Loucy (cell line): Measurements from ENCODE around the gene GALNT10.

Experiments
- H2AFZ ChIP-seq: fragments of 200-600 bp; sonication (generic); 2 replicates; pipeline ENCODE4 v1.6.0; 2016; ENCODE audit warnings: antibody characterized with exemption, mild to moderate bottlenecking, low read length, moderate library complexity
- H3F3A ChIP-seq: fragments of 200-600 bp; 2 replicates; pipeline ENCODE4 v1.6.0; 2016; ENCODE audit warnings: antibody characterized with exemption, low read depth, mild to moderate bottlenecking
- H3K27me3 ChIP-seq: fragments of 200-600 bp; sonication (generic); 2 replicates; pipeline ENCODE4 v1.6.1; 2014; ENCODE audit warnings: low read length, mild to moderate bottlenecking; ENCODE audit not compliant: insufficient read depth, poor library complexity, severe bottlenecking
- H3K36me3 ChIP-seq: fragments of 200-600 bp; sonication (generic); 2 replicates; pipeline ENCODE4 v1.6.1; 2016; ENCODE audit warnings: low read length; ENCODE audit not compliant: insufficient read depth
- H3K4me1 ChIP-seq: fragments of 200-600 bp; sonication (generic); 2 replicates; pipeline ENCODE4 v1.5.1; 2014; ENCODE audit warnings: low read length, mild to moderate bottlenecking; ENCODE audit not compliant: insufficient read depth, poor library complexity, severe bottlenecking
- H3K4me2 ChIP-seq: fragments of 200-600 bp; sonication (generic); 2 replicates; pipeline ENCODE4 v1.6.0; 2014; ENCODE audit warnings: antibody characterized with exemption, low read length, low read depth, mild to moderate bottlenecking; ENCODE audit not compliant: poor library complexity, severe bottlenecking
- H3K4me3 ChIP-seq: fragments of 200-600 bp; sonication (generic); 2 replicates; pipeline ENCODE4 v1.5.1; 2014; ENCODE audit warnings: low read length, mild to moderate bottlenecking, mixed read lengths; ENCODE audit not compliant: poor library complexity, severe bottlenecking
- H3K79me2 ChIP-seq: fragments of 200-600 bp; sonication (generic); 2 replicates; pipeline ENCODE4 v1.6.1; 2014; ENCODE audit warnings: low read length; ENCODE audit not compliant: insufficient read depth
- H3K9ac ChIP-seq: fragments of 200-600 bp; sonication (generic); 2 replicates; pipeline ENCODE4 v1.6.0; 2014; ENCODE audit warnings: mild to moderate bottlenecking, low read depth, low read length, moderate library complexity; ENCODE audit not compliant: poor library complexity, severe bottlenecking
- H3K9me2 ChIP-seq: fragments of 200-600 bp; sonication (generic); replicated peaks from 2 replicates; pipeline ENCODE4 v1.6.1; 2016; ENCODE audit warnings: low read depth, low read length, mixed read lengths
- H3K9me3 ChIP-seq: fragments of 200-600 bp; sonication (generic); 2 replicates; pipeline ENCODE4 v1.6.1; 2014; ENCODE audit warnings: mild to moderate bottlenecking, antibody characterized with exemption, low read length, low read depth; ENCODE audit not compliant: insufficient read depth
- H4K20me1 ChIP-seq: fragments of 200-600 bp; sonication (generic); 2 replicates; pipeline ENCODE4 v1.6.0; 2014; ENCODE audit warnings: antibody characterized with exemption, low read length, mild to moderate bottlenecking; ENCODE audit not compliant: insufficient read depth, poor library complexity, severe bottlenecking
- CTCF ChIP-seq: fragments of 200-600 bp; sonication (generic); conservative IDR thresholded peaks from 2 replicates; pipeline ENCODE4 v1.5.1; 2014; ENCODE audit warnings: mild to moderate bottlenecking, antibody characterized with exemption, low read length
- EZH2phosphoT487 ChIP-seq: fragments of 200-600 bp; IDR thresholded peaks from 2 replicates; pipeline ENCODE4 v1.6.1; 2018; ENCODE audit warnings: antibody characterized with exemption, mild to moderate bottlenecking, moderate library complexity, borderline replicate concordance

GALNT10 gene

GRCh38 chr5:154157483-154158378 lies 32.8 kb upstream of the GALNT10 start:
- Histone ChIP-seq H2AFZ (no peak overlapping the region), H3K4me1 (no peaks in the 10 kb centered on the region), H3K9me3 (no peaks in the 10 kb centered on the region), H3K9me2 (no peaks in the 10 kb centered on the region), H3K27me3 (no peaks in the 10 kb centered on the region), H4K20me1 (no peaks in the 10 kb centered on the region), H3K79me2 (no peaks in the 10 kb centered on the region), H3K9ac (no peak overlapping the region), H3K4me3 (no peak overlapping the region), H3F3A (no peaks in the 10 kb centered on the region), H3K36me3 (no peaks in the 10 kb centered on the region), H3K4me2 (no peak overlapping the region)
- no peak for TF ChIP-seq EZH2phosphoT487
- TF ChIP-seq CTCF, result peak; percentile 57

GRCh38 chr5:154158379-154158737 lies 32.2 kb upstream of the GALNT10 start:
- Histone ChIP-seq H3K27me3 (no peaks in the 10 kb centered on the region), H3F3A (no peaks in the 10 kb centered on the region), H3K4me1 (no peaks in the 10 kb centered on the region), H3K4me3 (no peak overlapping the region), H3K4me2 (no peak overlapping the region), H3K79me2 (no peaks in the 10 kb centered on the region), H3K9me2 (no peaks in the 10 kb centered on the region), H3K36me3 (no peaks in the 10 kb centered on the region), H3K9ac (no peak overlapping the region), H4K20me1 (no peaks in the 10 kb centered on the region), H2AFZ (no peak overlapping the region), H3K9me3 (no peaks in the 10 kb centered on the region)
- no peak for TF ChIP-seq EZH2phosphoT487
- no peak for TF ChIP-seq CTCF

- H3K4me2 ChIP-seq, result no peak overlapping the region
These were observed 31.2 kb upstream of the GALNT10 start for GRCh38 chr5:154159343-154159742.

More at GRCh38 chr5:154159343-154159742, 31.2 kb upstream of the GALNT10 start:
- no peak for TF ChIP-seq EZH2phosphoT487
- no peak for TF ChIP-seq CTCF
- Histone ChIP-seq H3K27me3 (no peaks in the 10 kb centered on the region), H3K9ac (no peak overlapping the region), H3K9me3 (no peaks in the 10 kb centered on the region), H3K4me3 (no peak overlapping the region), H3K9me2 (no peaks in the 10 kb centered on the region), H3K36me3 (no peaks in the 10 kb centered on the region), H3K79me2 (no peaks in the 10 kb centered on the region), H2AFZ (no peak overlapping the region), H4K20me1 (no peaks in the 10 kb centered on the region), H3F3A (no peaks in the 10 kb centered on the region), H3K4me1 (no peaks in the 10 kb centered on the region)
